T-helper 9 cell (primary cell): ENCODE measurements around the gene TAS2R30.
A peak's percentile ranks its signal among the peaks of the same experiment; 100 is the strongest.

Experiments used
- DNase-seq: peaks from one replicate; pipeline ENCODE4 v3.0.0-alpha.2; 2020
- total RNA-seq, 2 donors: gene quantifications; one replicate each; lab custom pipeline; 2026; lab: John Stamatoyannopoulos, UW

The TAS2R30 gene
- total RNA-seq: 0.98 to 2.4 reads per million in 2 donors

GRCh38 chr12:11134305-11134704 is at the start of gene TAS2R30:
TAS2R30 (minus strand) TSS chr12:11134644; CDS start chr12:11134244, 400 bp downstream.
- DNase-seq: no peak

GRCh38 chr12:11183011-11183410 is 48.6 kb upstream of the TAS2R30 start:
- DNase-seq: no peak

GRCh38 chr12:11182529-11182928 is 48.1 kb upstream of the TAS2R30 start:
- no peak for DNase-seq

- DNase-seq: no peak
Observed at GRCh38 chr12:11178250-11178649, 43.8 kb upstream of the TAS2R30 start.

- DNase-seq: no peak
Observed at GRCh38 chr12:11174022-11174421, 39.6 kb upstream of the TAS2R30 start.

- DNase-seq: no peak
Observed at GRCh38 chr12:11171969-11172675, 37.7 kb upstream of the TAS2R30 start.

GRCh38 chr12:11171145-11171968 is 36.9 kb upstream of the TAS2R30 start, which contains the start of gene SMIM10L1:
SMIM10L1 (plus strand) TSS chr12:11171194; CDS start chr12:11171357, 163 bp downstream.
- DNase-seq: peak; percentile 81

GRCh38 chr12:11170810-11171144 is 36.3 kb upstream of the TAS2R30 start:
- no peak for DNase-seq

- DNase-seq: no peak
Observed at GRCh38 chr12:11166300-11166699, 31.9 kb upstream of the TAS2R30 start.

- DNase-seq: no peak
Observed at GRCh38 chr12:11164384-11164783, 29.9 kb upstream of the TAS2R30 start.

- DNase-seq: no peak
Observed at GRCh38 chr12:11162502-11162901, 28.1 kb upstream of the TAS2R30 start.

- no peak for DNase-seq
Observed at GRCh38 chr12:11158885-11159444, 24.5 kb upstream of the TAS2R30 start.

GRCh38 chr12:11154400-11154925 is 20.0 kb upstream of the TAS2R30 start:
- DNase-seq: no peak

GRCh38 chr12:11152725-11153124 is 18.3 kb upstream of the TAS2R30 start:
- DNase-seq: no peak

- DNase-seq: no peak
Observed at GRCh38 chr12:11150832-11151231, 16.4 kb upstream of the TAS2R30 start.

- DNase-seq: no peak
Observed at GRCh38 chr12:11147420-11147819, 13.0 kb upstream of the TAS2R30 start.

- DNase-seq: no peak
Observed at GRCh38 chr12:11144297-11144696, 9.9 kb upstream of the TAS2R30 start.

GRCh38 chr12:11143352-11143751 is 8.9 kb upstream of the TAS2R30 start:
- DNase-seq: no peak

GRCh38 chr12:11136075-11136474 is 1.6 kb upstream of the TAS2R30 start:
- DNase-seq: no peak

GRCh38 chr12:11133816-11134215 is 628 bp downstream of the TAS2R30 start:
- no peak for DNase-seq

GRCh38 chr12:11133162-11133561 is 1.3 kb downstream of the TAS2R30 start:
- DNase-seq: no peak

GRCh38 chr12:11130999-11131398 is 3.4 kb downstream of the TAS2R30 start:
- DNase-seq: no peak

GRCh38 chr12:11130382-11130781 is 4.1 kb downstream of the TAS2R30 start:
- DNase-seq: no peak
